Measurements from ENCODE around the gene HMCES. TPM values are rescaled to one million over a fixed set of nuclear protein-coding genes. Genes with fewer than 3 reads are reported as not detected.

HMCES gene
- total and polyA plus RNA-seq, 2 of the 13 experiments (the other 11 are each of a cell fraction or from before 2014, with no cell fraction given) = 16.1 to 37.5 TPM

DNA sequence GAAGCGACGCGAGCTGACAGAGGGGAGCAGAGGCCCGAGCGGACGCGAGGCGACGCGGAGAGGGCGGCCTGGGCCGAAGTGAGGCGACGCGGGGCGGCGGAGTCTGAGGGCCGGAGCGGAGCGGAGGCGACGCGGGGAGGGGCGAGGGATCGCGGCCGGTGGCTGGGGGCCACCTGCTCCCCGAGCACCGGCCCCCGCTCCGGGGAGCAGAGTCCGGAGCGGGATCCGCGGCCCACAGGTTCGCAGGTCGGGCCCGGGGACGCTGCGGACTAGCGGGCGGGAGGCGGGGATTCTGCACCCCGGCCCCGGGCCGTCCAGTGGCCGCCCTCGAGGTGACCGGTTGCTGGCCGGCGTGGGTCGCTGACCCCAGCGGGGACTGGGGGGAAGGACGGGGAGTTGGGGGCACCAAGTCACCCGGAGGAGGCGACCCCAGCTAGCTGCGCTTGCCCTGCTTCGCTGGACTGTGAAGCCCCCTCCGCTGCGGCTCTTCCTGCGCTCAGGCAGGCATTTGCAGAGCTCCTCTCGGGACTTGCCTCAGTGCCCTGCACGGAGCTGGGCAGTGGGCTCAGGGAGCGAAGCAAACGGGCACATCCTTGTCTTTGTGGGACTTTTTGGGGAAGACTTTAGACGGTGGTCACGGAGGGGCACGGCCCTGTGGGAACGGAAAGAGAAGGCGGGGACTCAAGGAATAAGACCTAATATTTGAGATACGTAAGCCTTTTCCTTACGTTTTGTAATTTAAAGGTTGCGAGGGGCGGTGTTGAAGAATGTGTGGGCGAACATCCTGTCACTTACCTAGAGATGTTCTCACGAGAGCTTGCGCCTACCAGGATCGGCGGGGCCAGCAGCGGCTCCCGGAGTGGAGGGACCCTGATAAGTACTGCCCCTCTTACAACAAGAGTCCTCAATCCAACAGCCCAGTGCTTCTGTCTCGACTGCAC, 566 bp downstream of the HMCES start (continued):
- TF ChIP-seq, protein P1, sequence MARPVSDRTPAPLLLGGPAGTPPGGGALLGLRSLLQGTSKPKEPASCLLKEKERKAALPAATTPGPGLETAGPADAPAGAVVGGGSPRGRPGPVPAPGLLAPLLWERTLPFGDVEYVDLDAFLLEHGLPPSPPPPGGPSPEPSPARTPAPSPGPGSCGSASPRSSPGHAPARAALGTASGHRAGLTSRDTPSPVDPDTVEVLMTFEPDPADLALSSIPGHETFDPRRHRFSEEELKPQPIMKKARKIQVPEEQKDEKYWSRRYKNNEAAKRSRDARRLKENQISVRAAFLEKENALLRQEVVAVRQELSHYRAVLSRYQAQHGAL (CRISPR knock-in tag; IDR thresholded peaks at IDR 0.05; ENCODE audit: not compliant biosample characterization) = no peak
- peak; percentile 85 for TF ChIP-seq ZFX (CRISPR knock-in tag; IDR thresholded peaks at IDR 0.05; ENCODE audit: low read depth)
- TF ChIP-seq, protein P2, sequence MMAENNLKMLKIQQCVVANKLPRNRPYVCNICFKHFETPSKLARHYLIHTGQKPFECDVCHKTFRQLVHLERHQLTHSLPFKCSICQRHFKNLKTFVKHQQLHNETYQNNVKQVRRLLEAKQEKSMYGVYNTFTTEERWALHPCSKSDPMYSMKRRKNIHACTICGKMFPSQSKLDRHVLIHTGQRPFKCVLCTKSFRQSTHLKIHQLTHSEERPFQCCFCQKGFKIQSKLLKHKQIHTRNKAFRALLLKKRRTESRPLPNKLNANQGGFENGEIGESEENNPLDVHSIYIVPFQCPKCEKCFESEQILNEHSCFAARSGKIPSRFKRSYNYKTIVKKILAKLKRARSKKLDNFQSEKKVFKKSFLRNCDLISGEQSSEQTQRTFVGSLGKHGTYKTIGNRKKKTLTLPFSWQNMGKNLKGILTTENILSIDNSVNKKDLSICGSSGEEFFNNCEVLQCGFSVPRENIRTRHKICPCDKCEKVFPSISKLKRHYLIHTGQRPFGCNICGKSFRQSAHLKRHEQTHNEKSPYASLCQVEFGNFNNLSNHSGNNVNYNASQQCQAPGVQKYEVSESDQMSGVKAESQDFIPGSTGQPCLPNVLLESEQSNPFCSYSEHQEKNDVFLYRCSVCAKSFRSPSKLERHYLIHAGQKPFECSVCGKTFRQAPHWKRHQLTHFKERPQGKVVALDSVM (CRISPR knock-in tag; IDR thresholded peaks at IDR 0.05) = 0 out of 2 replicates have a peak, but pooled peaks have one; percentile 28
- no peak for TF ChIP-seq ZNF562 (CRISPR knock-in tag; IDR thresholded peaks at IDR 0.05; ENCODE audit: borderline replicate concordance)
- TF ChIP-seq, protein P3, sequence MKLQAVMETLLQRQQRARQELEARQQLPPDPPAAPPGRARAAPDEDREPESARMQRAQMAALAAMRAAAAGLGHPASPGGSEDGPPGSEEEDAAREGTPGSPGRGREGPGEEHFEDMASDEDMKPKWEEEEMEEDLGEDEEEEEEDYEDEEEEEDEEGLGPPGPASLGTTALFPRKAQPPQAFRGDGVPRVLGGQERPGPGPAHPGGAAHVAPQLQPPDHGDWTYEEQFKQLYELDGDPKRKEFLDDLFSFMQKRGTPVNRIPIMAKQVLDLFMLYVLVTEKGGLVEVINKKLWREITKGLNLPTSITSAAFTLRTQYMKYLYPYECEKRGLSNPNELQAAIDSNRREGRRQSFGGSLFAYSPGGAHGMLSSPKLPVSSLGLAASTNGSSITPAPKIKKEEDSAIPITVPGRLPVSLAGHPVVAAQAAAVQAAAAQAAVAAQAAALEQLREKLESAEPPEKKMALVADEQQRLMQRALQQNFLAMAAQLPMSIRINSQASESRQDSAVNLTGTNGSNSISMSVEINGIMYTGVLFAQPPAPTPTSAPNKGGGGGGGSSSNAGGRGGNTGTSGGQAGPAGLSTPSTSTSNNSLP (IDR thresholded peaks at IDR 0.05; ENCODE audit: low read depth, low read length) = no peak
- no peak for TF ChIP-seq ZNF251 (CRISPR knock-in tag; IDR thresholded peaks at IDR 0.05)
- no peak for TF ChIP-seq TAF15 (IDR thresholded peaks at IDR 0.05; ENCODE audit: low read depth, low read length, poor library complexity, severe bottlenecking)
- no peak for TF ChIP-seq ZNF264 (CRISPR knock-in tag; IDR thresholded peaks at IDR 0.05)
- no peak for TF ChIP-seq ATM (IDR thresholded peaks at IDR 0.05; ENCODE audit: borderline replicate concordance)
- TF ChIP-seq KLF15 (CRISPR knock-in tag; IDR thresholded peaks at IDR 0.05; ENCODE audit: borderline replicate concordance) = no peak
- no peak for TF ChIP-seq ZNF354B (CRISPR knock-in tag; IDR thresholded peaks at IDR 0.05)
- TF ChIP-seq, protein P4, sequence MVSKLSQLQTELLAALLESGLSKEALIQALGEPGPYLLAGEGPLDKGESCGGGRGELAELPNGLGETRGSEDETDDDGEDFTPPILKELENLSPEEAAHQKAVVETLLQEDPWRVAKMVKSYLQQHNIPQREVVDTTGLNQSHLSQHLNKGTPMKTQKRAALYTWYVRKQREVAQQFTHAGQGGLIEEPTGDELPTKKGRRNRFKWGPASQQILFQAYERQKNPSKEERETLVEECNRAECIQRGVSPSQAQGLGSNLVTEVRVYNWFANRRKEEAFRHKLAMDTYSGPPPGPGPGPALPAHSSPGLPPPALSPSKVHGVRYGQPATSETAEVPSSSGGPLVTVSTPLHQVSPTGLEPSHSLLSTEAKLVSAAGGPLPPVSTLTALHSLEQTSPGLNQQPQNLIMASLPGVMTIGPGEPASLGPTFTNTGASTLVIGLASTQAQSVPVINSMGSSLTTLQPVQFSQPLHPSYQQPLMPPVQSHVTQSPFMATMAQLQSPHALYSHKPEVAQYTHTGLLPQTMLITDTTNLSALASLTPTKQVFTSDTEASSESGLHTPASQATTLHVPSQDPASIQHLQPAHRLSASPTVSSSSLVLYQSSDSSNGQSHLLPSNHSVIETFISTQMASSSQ (IDR thresholded peaks at IDR 0.05; ENCODE audit: low read depth) = no peak
- TF ChIP-seq, protein P4 (CRISPR knock-in tag; IDR thresholded peaks at IDR 0.05; ENCODE audit: borderline replicate concordance) = 0 out of 2 replicates have a peak, but pooled peaks have one; percentile 12
- no peak for TF ChIP-seq REXO4 (CRISPR knock-in tag; IDR thresholded peaks at IDR 0.05; ENCODE audit: borderline replicate concordance)
- TF ChIP-seq ZNF674 (CRISPR knock-in tag; IDR thresholded peaks at IDR 0.05; ENCODE audit: low read depth) = peak; percentile 74; the same call in 1 of the 2 replicates
- peak; percentile 88 for TF ChIP-seq ZFY (CRISPR knock-in tag; IDR thresholded peaks at IDR 0.05)
- no peak for TF ChIP-seq ZNF570 (CRISPR knock-in tag; IDR thresholded peaks at IDR 0.05; ENCODE audit: borderline replicate concordance)
